NCI-H748 (cell line): ENCODE results near the gene SLC39A8.
"Not testable (repeated sequence)": the region's sequence is repeated elsewhere in the genome, so short reads cannot be mapped to it uniquely, and the experiment has no call there.

Experiments used
- DNase-seq: peaks from one replicate; lab custom pipeline; 2025; ENCODE audit not compliant: unreplicated experiment; lab: John Stamatoyannopoulos, UW

SLC39A8 gene

GRCh38 chr4:102344954-102345794 is at the start of gene SLC39A8:
Gene SLC39A8, minus strand, starts transcription at chr4:102345482. Its CDS starts 820 bp downstream, at chr4:102344662.
- DNase-seq, result peak; percentile 89

GRCh38 chr4:102392033-102392744 is 46.9 kb upstream of the SLC39A8 start:
- DNase-seq, result no peak

GRCh38 chr4:102390438-102390837 is 45.2 kb upstream of the SLC39A8 start:
- DNase-seq, result no peak

- DNase-seq, result no peak
Measured at GRCh38 chr4:102388611-102389010, 43.3 kb upstream of the SLC39A8 start.

GRCh38 chr4:102387552-102388150 is 42.4 kb upstream of the SLC39A8 start:
- DNase-seq, result no peak

GRCh38 chr4:102386966-102387365 is 41.7 kb upstream of the SLC39A8 start:
- no peak for DNase-seq

GRCh38 chr4:102380253-102380652 is 35.0 kb upstream of the SLC39A8 start:
- DNase-seq, result not testable (repeated sequence)

GRCh38 chr4:102362922-102363432 is 17.7 kb upstream of the SLC39A8 start:
- no peak for DNase-seq

GRCh38 chr4:102358128-102358527 is 12.8 kb upstream of the SLC39A8 start:
- DNase-seq, result no peak

- not testable (repeated sequence) for DNase-seq
Measured at GRCh38 chr4:102357637-102358036, 12.4 kb upstream of the SLC39A8 start.

GRCh38 chr4:102356562-102357202 is 11.4 kb upstream of the SLC39A8 start:
- peak; percentile 7 for DNase-seq

- no peak for DNase-seq
Measured at GRCh38 chr4:102355748-102356147, 10.5 kb upstream of the SLC39A8 start.

GRCh38 chr4:102354671-102355454 is 9.6 kb upstream of the SLC39A8 start:
- no peak for DNase-seq

GRCh38 chr4:102352781-102353180 is 7.5 kb upstream of the SLC39A8 start:
- DNase-seq, result no peak

- DNase-seq, result no peak
Measured at GRCh38 chr4:102350634-102351033, 5.4 kb upstream of the SLC39A8 start.

GRCh38 chr4:102348701-102349100 is 3.4 kb upstream of the SLC39A8 start:
- no peak for DNase-seq

GRCh38 chr4:102345795-102346100 is 466 bp upstream of the SLC39A8 start:
- DNase-seq, result no peak

GRCh38 chr4:102344520-102344953 is 745 bp downstream of the SLC39A8 start:
- DNase-seq, result peak; percentile 81

- DNase-seq, result peak; percentile 39
Measured at GRCh38 chr4:102343964-102344519, 1.2 kb downstream of the SLC39A8 start.
